H1 (cell line): ENCODE measurements around the gene MBNL1. TPM values are rescaled to one million over a fixed set of nuclear protein-coding genes. Genes with fewer than 3 reads are reported as not detected.

Experiments
- BACH1 ChIP-seq: IDR thresholded peaks from 2 replicates; pipeline ENCODE4 v1.6.1; 2012; ENCODE audit warnings: low read length, improper control_type of control experiment
- RNF2 ChIP-seq: fragments of 200-900, 300-1000 bp; sonication (generic); IDR thresholded peaks from 2 replicates; pipeline ENCODE4 v1.7.1; 2016; ENCODE audit warnings: borderline replicate concordance, low read depth, mild to moderate bottlenecking, antibody characterized with exemption, low read length; ENCODE audit not compliant: poor library complexity, severe bottlenecking; ENCODE audit errors: missing control alignments
- SRF ChIP-seq: IDR thresholded peaks from 2 replicates; pipeline ENCODE4 v1.6.1; 2011; ENCODE audit warnings: mild to moderate bottlenecking, low read depth, low read length, moderate library complexity
- polyA plus RNA-seq, 7 experiments: library from polyadenylated mRNA; depleted of rRNA in 3 of 7; stranded (reverse) in 5 of 7; unstranded in 2 of 7; fragments of >200 nt in 5 of 7; fragments of 200-250 nt in 2 of 7; gene quantifications; 1 replicate in 5 of 7; 2 replicates in 1 of 7; 4 replicates in 1 of 7; pipeline versions ENCODE4 v1.2.1 to v1.2.3, GENCODE V29; 2011 to 2013; ENCODE audit warnings: missing spikeins in 2 of 7, mixed read lengths in 2 of 7
- small RNA-seq: library from polyadenylated mRNA; stranded (forward); fragments of <200 nt; extraction: miRNeasy Mini kit (QIAGEN cat#:217004); gene quantifications from one replicate; pipeline ENCODE3, GENCODE V24; 2013; ENCODE audit not compliant: insufficient read depth
- total RNA-seq: library from RNA; stranded (reverse); fragmentation: NEBNext Ultra II Directional; extraction: Animal tissue kit (Norgen Biotek cat#: 25700); gene quantifications from 2 replicates; pipeline ENCODE4 v1.2.1, GENCODE V29; 2021
- TF ChIP-seq, protein P1 (sequence below): IDR thresholded peaks from 2 replicates; pipeline ENCODE4 v1.6.1; 2011; ENCODE audit warnings: low read length, improper control_type of control experiment

MBNL1 gene
- total and polyA plus RNA-seq, 2 of the 8 experiments (the other 6 are each of a cell fraction or from before 2014, with no cell fraction given): 5.0 to 16.4 TPM

DNA sequence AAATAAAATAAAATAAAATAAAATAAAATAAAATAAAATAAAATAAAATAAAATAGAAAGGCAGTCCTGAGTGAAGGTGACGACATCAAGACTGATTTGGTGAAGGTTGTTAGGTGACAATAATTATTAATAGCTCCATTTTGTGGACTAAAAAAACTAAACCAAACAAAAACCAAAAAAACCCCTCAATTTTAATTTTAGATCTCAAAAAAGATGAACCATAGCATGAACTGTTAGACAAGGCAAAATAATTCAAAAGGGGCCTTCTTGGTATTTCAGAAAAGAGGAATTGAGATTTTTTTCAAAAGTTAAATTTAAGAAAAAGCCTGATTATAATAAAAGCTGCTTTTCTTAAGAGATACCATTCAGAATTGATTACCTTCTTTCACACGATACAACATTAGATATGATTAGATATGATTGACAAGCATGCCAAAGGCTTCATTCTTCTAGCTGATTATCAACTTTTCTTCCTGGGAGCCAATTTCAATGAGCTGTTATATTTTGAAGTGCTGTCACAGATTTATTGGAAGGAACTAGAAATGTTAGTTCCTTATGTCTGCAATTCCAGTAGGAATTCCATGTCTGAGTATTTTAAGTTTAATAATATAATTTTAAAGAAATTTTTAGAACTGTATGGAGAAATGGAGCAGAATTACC is 244.7 kb downstream of the MBNL1 start (continued):
- TF ChIP-seq, protein P1, sequence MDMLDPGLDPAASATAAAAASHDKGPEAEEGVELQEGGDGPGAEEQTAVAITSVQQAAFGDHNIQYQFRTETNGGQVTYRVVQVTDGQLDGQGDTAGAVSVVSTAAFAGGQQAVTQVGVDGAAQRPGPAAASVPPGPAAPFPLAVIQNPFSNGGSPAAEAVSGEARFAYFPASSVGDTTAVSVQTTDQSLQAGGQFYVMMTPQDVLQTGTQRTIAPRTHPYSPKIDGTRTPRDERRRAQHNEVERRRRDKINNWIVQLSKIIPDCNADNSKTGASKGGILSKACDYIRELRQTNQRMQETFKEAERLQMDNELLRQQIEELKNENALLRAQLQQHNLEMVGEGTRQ: no peak
- TF ChIP-seq SRF: no peak
- TF ChIP-seq BACH1: no peak
- TF ChIP-seq RNF2: no peak

Small RNA genes lying within 50 kb of the gene (small RNA-seq; reads per million reads assigned to genes)
- not detected for gene RF00019
